ENCODE results near the gene ARFIP1. TPM values are rescaled to one million over a fixed set of nuclear protein-coding genes. Genes with fewer than 3 reads are reported as not detected.

ARFIP1 gene
- total RNA-seq, 5 donors from 2014 or later (not counting 1 experiment from before 2014, with no cell fraction given), result 8.2 to 16.3 (median 12.1) TPM

DNA sequence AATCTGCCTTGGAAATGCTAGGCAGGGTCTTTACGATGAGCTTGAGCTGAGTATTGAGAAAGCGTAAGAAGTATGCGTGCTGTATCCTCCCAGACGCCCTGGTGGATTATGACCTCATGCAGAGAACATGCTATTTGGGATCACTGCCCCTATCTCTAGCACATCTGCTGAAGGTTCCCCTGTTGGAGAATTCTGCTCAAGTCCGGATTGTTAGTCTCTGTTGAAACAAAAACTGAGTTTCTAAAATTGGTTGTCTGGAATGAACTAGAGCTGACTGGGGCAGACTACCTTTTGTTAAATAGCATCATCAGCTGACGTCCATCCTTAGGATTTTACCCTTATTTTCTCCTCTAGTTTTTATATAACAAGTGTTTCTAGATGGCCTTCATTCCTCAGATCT is 163.9 kb downstream of the ARFIP1 start:
- Mint-ChIP-seq H3K4me1 (peaks cover 0 to 7% (median under 1%) of the 10 kb centered on the region in 3 donors), H3K9me3 (no peaks in the 10 kb centered on the region), H3K27ac (no peak overlapping the region), H3K36me3 (peaks cover 2% of the 10 kb centered on the region), H3K4me3 (no peak overlapping the region), H3K27me3 (peaks cover 28 to 42% of the 10 kb centered on the region in 2 donors)
- no peak for ATAC-seq (replicated peaks in 1 of 4)
- POLR2A ChIA-PET, result interaction anchor here in 1 of 2 donors (0.6 kb wide), 1 partner anchor 1732 kb away, joined by 5 read pairs; no protein-coding TSS in a partner anchor
- H3K36me3 ChIP-seq (ENCODE audit: control insufficient read depth in 2 of 2, extremely low read depth in 1 of 2, insufficient read depth in 1 of 2, low read length in 1 of 2), result no peaks in the 10 kb centered on the region
- 93% methylated on average over 3 of the region's 6 CpGs for WGBS (ENCODE audit: insufficient coverage)
- no peak for DNase-seq
- CTCF ChIA-PET, result no interaction called here
- no peak overlapping the region for H3K4me3 ChIP-seq (ENCODE audit: control insufficient read depth in 1 of 2, extremely low read depth in 1 of 2, low read length in 1 of 2)
- H3K9me3 ChIP-seq, result no peaks in the 10 kb centered on the region
- H3K4me1 ChIP-seq (ENCODE audit: control insufficient read depth in 1 of 2, extremely low read depth in 1 of 2, insufficient read depth in 2 of 2, low read length in 2 of 2), result no peaks in the 10 kb centered on the region
- no peak overlapping the region for H3K27ac ChIP-seq (ENCODE audit: low read length)
- H3K27me3 ChIP-seq (replicated peaks in 1 of 2; ENCODE audit: control insufficient read depth in 2 of 2, extremely low read depth in 1 of 2, insufficient read depth in 2 of 2, low read length in 1 of 2), result peaks cover 6 to 15% of the 10 kb centered on the region in 2 experiments

DNA sequence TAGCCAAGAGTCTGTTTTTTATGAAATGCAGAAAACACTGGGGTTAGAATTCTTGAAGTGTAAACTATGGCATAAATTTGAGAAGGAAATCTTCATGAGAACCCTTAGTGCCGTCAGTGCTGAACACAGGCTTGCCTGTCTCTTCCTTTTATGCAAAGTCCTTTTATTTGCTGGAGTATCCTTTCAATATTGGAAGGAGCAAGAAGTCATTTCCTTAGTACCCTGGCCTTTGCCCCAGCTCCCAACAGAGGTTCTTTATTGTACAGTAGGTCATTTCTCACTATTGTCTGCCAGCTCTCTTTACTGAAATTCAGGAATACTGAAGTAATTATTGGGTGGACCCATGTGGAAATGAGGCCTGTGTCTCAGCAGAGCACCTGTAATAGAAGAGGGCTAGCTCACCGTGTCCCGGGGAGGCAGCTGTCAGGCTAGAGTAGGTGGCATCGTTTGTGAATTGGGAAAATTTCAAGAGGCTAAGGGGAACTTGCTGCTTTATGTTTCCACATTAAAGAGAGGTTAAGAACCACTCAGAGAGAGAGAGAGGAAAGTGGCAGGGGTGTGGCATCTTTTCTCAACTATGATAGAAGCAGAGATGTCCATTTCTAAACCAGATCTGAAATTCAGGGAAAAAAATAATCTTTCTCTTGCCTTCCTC is 165.0 kb downstream of the ARFIP1 start:
- POLR2A ChIA-PET, result interaction anchor here in 1 of 2 donors (0.6 kb wide), 1 partner anchor 1372 kb away, joined by 3 read pairs; no protein-coding TSS in a partner anchor
- peaks cover 2% of the 10 kb centered on the region for H3K36me3 Mint-ChIP-seq
- no peaks in the 10 kb centered on the region for H3K4me1 ChIP-seq (ENCODE audit: control insufficient read depth in 1 of 2, extremely low read depth in 1 of 2, insufficient read depth in 2 of 2, low read length in 2 of 2)
- no peak overlapping the region for H3K27ac Mint-ChIP-seq
- H3K4me3 Mint-ChIP-seq, result no peak overlapping the region
- no peaks in the 10 kb centered on the region for H3K4me1 Mint-ChIP-seq
- CTCF ChIA-PET, result no interaction called here
- H3K9me3 Mint-ChIP-seq, result no peaks in the 10 kb centered on the region
- peaks cover 21 to 34% of the 10 kb centered on the region in 2 donors for H3K27me3 Mint-ChIP-seq
- no peak for DNase-seq
- no peak for ATAC-seq (replicated peaks in 1 of 4)
- H3K36me3 ChIP-seq (ENCODE audit: control insufficient read depth in 2 of 2, extremely low read depth in 1 of 2, insufficient read depth in 1 of 2, low read length in 1 of 2), result no peaks in the 10 kb centered on the region
- H3K27ac ChIP-seq (ENCODE audit: low read length), result no peak overlapping the region
- 58% methylated on average over 2 of the region's 4 CpGs for WGBS (ENCODE audit: insufficient coverage)
- no peak overlapping the region for H3K4me3 ChIP-seq (ENCODE audit: control insufficient read depth in 1 of 2, extremely low read depth in 1 of 2, low read length in 1 of 2)
- H3K27me3 ChIP-seq (replicated peaks in 1 of 2; ENCODE audit: control insufficient read depth in 2 of 2, extremely low read depth in 1 of 2, insufficient read depth in 2 of 2, low read length in 1 of 2), result peaks cover 3 to 7% of the 10 kb centered on the region in 2 experiments
- no peaks in the 10 kb centered on the region for H3K9me3 ChIP-seq

DNA sequence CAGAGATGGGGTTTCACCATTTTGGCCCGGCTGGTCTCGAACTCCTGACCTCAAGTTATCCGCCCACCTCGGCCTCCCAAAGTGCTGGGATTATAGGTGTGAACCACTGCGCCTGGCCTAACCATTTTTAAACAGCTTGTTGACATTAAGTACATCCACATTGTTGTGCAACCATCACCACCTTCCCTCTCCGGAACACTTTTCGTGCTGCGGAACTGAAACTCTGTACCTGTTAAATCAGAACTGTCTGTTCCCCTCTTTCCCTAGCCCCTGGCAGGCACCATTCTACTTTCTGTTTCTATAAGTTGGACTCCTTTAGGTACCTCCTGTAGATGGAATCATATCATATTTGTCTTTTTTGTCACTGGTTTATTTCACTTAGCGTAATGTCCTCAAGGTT is 165.9 kb downstream of the ARFIP1 start:
- Mint-ChIP-seq H3K4me3 (no peak overlapping the region), H3K27me3 (peaks cover 14 to 25% of the 10 kb centered on the region in 2 donors), H3K4me1 (no peaks in the 10 kb centered on the region), H3K9me3 (no peaks in the 10 kb centered on the region), H3K36me3 (peaks cover 2% of the 10 kb centered on the region), H3K27ac (no peak overlapping the region)
- Histone ChIP-seq H3K36me3 (ENCODE audit: control insufficient read depth in 2 of 2, extremely low read depth in 1 of 2, insufficient read depth in 1 of 2, low read length in 1 of 2) (no peaks in the 10 kb centered on the region), H3K27ac (ENCODE audit: low read length) (no peak overlapping the region), H3K4me1 (ENCODE audit: control insufficient read depth in 1 of 2, extremely low read depth in 1 of 2, insufficient read depth in 2 of 2, low read length in 2 of 2) (no peaks in the 10 kb centered on the region), H3K9me3 (no peaks in the 10 kb centered on the region), H3K4me3 (ENCODE audit: control insufficient read depth in 1 of 2, extremely low read depth in 1 of 2, low read length in 1 of 2) (no peak overlapping the region), H3K27me3 (replicated peaks in 1 of 2; ENCODE audit: control insufficient read depth in 2 of 2, extremely low read depth in 1 of 2, insufficient read depth in 2 of 2, low read length in 1 of 2) (peaks cover 0 to 13% of the 10 kb centered on the region in 2 experiments)
- ChIA-PET POLR2A (no interaction called here), CTCF (no interaction called here)
- DNase-seq (no peak), ATAC-seq (replicated peaks in 1 of 4) (no peak)
- 100% methylated on average over 1 of the region's 9 CpGs for WGBS (ENCODE audit: insufficient coverage)

DNA sequence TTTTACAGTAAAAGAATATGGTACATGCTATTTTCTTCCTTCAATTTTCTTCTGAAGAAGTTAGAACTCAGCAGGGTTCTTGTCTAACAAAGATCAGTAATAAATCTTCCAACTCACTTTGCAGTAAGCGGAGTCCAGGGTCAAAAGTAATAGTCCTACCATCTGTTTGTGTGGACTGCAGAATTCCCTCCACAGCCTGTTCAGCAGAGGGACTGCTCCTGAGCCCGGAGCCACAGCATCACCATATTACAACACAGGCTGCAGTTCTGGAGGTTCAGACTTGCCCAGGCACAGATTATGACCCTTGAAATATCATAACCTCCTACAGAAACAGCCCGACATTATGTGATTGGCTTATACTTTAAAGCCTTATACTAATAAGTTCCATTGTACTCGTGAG is 166.7 kb downstream of the ARFIP1 start:
- ChIA-PET CTCF (no interaction called here), POLR2A (interaction anchor here in 1 of 2 donors (0.6 kb wide), 1 partner anchor 19 kb away, joined by 4 read pairs; no protein-coding TSS in a partner anchor)
- Mint-ChIP-seq H3K36me3 (peaks cover 2% of the 10 kb centered on the region), H3K4me1 (no peaks in the 10 kb centered on the region), H3K4me3 (no peak overlapping the region), H3K9me3 (no peaks in the 10 kb centered on the region), H3K27ac (no peak overlapping the region), H3K27me3 (peaks cover 18 to 27% of the 10 kb centered on the region in 2 donors)
- 100% methylated on average over 2 of the region's 4 CpGs for WGBS (ENCODE audit: insufficient coverage)
- Histone ChIP-seq H3K4me1 (ENCODE audit: control insufficient read depth in 1 of 2, extremely low read depth in 1 of 2, insufficient read depth in 2 of 2, low read length in 2 of 2) (no peaks in the 10 kb centered on the region), H3K4me3 (ENCODE audit: control insufficient read depth in 1 of 2, extremely low read depth in 1 of 2, low read length in 1 of 2) (no peak overlapping the region), H3K9me3 (no peaks in the 10 kb centered on the region), H3K36me3 (ENCODE audit: control insufficient read depth in 2 of 2, extremely low read depth in 1 of 2, insufficient read depth in 1 of 2, low read length in 1 of 2) (no peaks in the 10 kb centered on the region), H3K27ac (ENCODE audit: low read length) (no peak overlapping the region), H3K27me3 (replicated peaks in 1 of 2; ENCODE audit: control insufficient read depth in 2 of 2, extremely low read depth in 1 of 2, insufficient read depth in 2 of 2, low read length in 1 of 2) (peaks cover 0 to 13% of the 10 kb centered on the region in 2 experiments)
- no peak for ATAC-seq (replicated peaks in 1 of 4)
- DNase-seq, result no peak

DNA sequence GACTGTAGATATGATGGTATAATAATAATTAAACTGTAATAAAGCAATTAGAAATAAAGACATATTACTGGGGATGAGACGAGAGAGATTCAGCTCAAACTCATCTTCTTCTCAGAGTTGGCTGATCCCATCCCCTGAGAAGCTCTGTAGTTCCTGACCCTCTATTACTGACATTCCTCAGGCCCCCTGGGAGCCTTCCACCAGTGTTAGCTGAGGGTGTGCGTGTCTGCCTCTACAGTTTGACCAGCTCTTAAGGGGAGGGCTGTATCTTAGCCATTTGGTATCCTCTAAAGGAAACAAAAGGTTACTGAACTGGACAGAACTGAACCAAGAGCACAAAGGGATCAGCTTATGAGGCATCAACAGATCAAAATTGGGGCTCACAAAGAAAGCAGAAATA is 167.6 kb downstream of the ARFIP1 start:
- H3K27me3 Mint-ChIP-seq, result peaks cover 18 to 20% of the 10 kb centered on the region in 2 donors
- Histone ChIP-seq H3K4me1 (ENCODE audit: control insufficient read depth in 1 of 2, extremely low read depth in 1 of 2, insufficient read depth in 2 of 2, low read length in 2 of 2) (no peaks in the 10 kb centered on the region), H3K36me3 (ENCODE audit: control insufficient read depth in 2 of 2, extremely low read depth in 1 of 2, insufficient read depth in 1 of 2, low read length in 1 of 2) (no peaks in the 10 kb centered on the region), H3K27me3 (replicated peaks in 1 of 2; ENCODE audit: control insufficient read depth in 2 of 2, extremely low read depth in 1 of 2, insufficient read depth in 2 of 2, low read length in 1 of 2) (peaks cover 0 to 13% of the 10 kb centered on the region in 2 experiments), H3K27ac (ENCODE audit: low read length) (no peak overlapping the region), H3K9me3 (no peaks in the 10 kb centered on the region), H3K4me3 (ENCODE audit: control insufficient read depth in 1 of 2, extremely low read depth in 1 of 2, low read length in 1 of 2) (no peak overlapping the region)
- H3K27ac Mint-ChIP-seq, result no peak overlapping the region
- ATAC-seq (replicated peaks in 1 of 4) (no peak), DNase-seq (no peak)
- no peak overlapping the region for H3K4me3 Mint-ChIP-seq
- H3K4me1 Mint-ChIP-seq, result no peaks in the 10 kb centered on the region
- ChIA-PET CTCF (no interaction called here), POLR2A (interaction anchor here in 1 of 2 donors (0.6 to 0.7 kb wide), 2 partner anchors 13 to 20 kb away, joined by 4 to 5 read pairs; no protein-coding TSS in a partner anchor)
- no peaks in the 10 kb centered on the region for H3K9me3 Mint-ChIP-seq
- H3K36me3 Mint-ChIP-seq, result peaks cover 2% of the 10 kb centered on the region
- 100% methylated on average over 1 of the region's 2 CpGs for WGBS (ENCODE audit: insufficient coverage)

DNA sequence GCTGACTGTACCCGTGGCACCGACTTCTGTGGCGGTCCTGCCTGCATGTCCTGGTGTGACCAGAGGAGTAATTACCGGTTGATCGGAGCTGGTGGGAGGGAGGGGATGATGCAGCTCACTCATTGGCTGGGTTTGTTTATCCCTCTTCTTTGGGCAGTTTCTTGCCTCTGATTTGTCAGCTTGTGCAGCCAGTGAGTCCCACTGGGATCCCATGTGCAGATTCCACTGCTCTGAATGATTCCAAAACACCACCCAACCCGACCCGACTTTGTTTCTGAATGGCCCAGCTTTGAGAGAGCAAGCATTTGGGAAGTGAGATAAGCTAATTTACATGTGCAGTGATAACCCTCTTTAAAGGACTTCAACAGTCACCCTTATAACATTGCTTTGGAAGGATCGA is 170.2 kb downstream of the ARFIP1 start:
- peaks cover 0 to 16% of the 10 kb centered on the region in 2 experiments for H3K27me3 ChIP-seq (replicated peaks in 1 of 2; ENCODE audit: control insufficient read depth in 2 of 2, extremely low read depth in 1 of 2, insufficient read depth in 2 of 2, low read length in 1 of 2)
- Mint-ChIP-seq H3K27ac (no peak overlapping the region), H3K9me3 (no peaks in the 10 kb centered on the region), H3K4me3 (no peak overlapping the region), H3K36me3 (peaks cover 2% of the 10 kb centered on the region), H3K4me1 (no peaks in the 10 kb centered on the region), H3K27me3 (peaks cover 18 to 20% of the 10 kb centered on the region in 2 donors)
- ChIA-PET POLR2A (interaction anchor here in 1 of 2 donors (0.5 kb wide), 1 partner anchor 143 kb away, joined by 3 read pairs; no protein-coding TSS in a partner anchor), CTCF (interaction anchor here (0.6 to 1.0 kb wide), 3 partner anchors 20 to 44 kb away, joined by 3 read pairs; no protein-coding TSS in a partner anchor)
- WGBS (ENCODE audit: insufficient coverage), result 93% methylated on average over 4 of the region's 8 CpGs
- H3K4me3 ChIP-seq (ENCODE audit: control insufficient read depth in 1 of 2, extremely low read depth in 1 of 2, low read length in 1 of 2), result no peak overlapping the region
- ATAC-seq (replicated peaks in 1 of 4) (no peak), DNase-seq (no peak)
- no peak overlapping the region for H3K27ac ChIP-seq (ENCODE audit: low read length)
- H3K4me1 ChIP-seq (ENCODE audit: control insufficient read depth in 1 of 2, extremely low read depth in 1 of 2, insufficient read depth in 2 of 2, low read length in 2 of 2), result no peaks in the 10 kb centered on the region
- H3K9me3 ChIP-seq, result no peaks in the 10 kb centered on the region
- no peaks in the 10 kb centered on the region for H3K36me3 ChIP-seq (ENCODE audit: control insufficient read depth in 2 of 2, extremely low read depth in 1 of 2, insufficient read depth in 1 of 2, low read length in 1 of 2)
